Measurements from ENCODE around the gene GLIPR1L2. TPM values are rescaled to one million over a fixed set of nuclear protein-coding genes. Genes with fewer than 3 reads are reported as not detected.
A peak's percentile ranks its signal among the peaks of the same experiment; 100 is the strongest.

GLIPR1L2 gene
- total and polyA plus RNA-seq, 2 experiments from 2014 or later, result 0.08 TPM; not detected in 1

DNA sequence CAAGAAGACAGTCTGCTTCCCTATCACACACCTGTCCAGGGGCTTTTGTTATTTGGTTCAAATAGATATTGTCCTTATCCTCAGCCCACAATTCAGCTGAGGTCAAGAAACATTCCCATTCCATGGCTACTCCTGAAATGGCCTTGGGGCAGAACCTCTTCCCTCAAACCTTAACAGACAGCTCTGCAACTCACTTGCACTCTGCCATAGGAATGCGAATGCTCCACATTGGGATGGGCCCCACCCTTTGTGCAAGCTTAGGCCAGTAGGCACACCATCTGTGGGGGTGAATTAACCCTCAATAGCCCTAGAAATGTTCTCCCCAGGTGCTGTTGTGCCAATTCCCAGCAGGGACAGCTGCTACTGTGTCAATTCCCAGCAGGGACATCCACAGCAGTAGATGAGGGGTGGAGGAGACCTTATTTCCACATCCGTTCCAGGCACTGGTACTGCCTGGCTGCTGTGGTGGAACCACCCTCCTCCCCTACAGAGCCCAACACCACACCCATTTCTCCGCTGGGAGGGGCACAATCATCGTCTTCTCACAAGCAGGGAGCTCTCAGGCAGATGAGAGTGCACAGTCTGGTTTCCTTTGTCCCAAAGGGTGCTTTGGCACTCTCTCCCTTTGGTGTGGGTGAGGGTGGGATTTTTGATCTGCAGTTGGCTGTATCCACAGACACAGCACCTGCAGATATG, 47.3 kb downstream of the GLIPR1L2 start:
- Histone ChIP-seq H3K27me3 (ENCODE audit: insufficient read depth) (no peaks in the 10 kb centered on the region), H3K9me2 (ENCODE audit: insufficient read depth) (peaks cover 14% of the 10 kb centered on the region; the same call in 1 of the 2 replicates), H3K27ac (ENCODE audit: low read depth) (no peak overlapping the region), H3K4me3 (no peak overlapping the region), H3K4me2 (no peak overlapping the region), H3K4me1 (ENCODE audit: insufficient read depth) (no peaks in the 10 kb centered on the region), H3K36me3 (ENCODE audit: insufficient read depth) (no peaks in the 10 kb centered on the region; the same call in none of the 2 replicates), H4K20me1 (replicated peaks; ENCODE audit: insufficient read depth) (no peaks in the 10 kb centered on the region), H2AFZ (peak overlapping the region; percentile 10; the same call in 1 of the 2 replicates), H3F3A (replicated peaks; ENCODE audit: low read depth) (no peaks in the 10 kb centered on the region), H3K79me2 (replicated peaks; ENCODE audit: insufficient read depth) (no peaks in the 10 kb centered on the region)
- no peak overlapping the region for H3K4me3 Mint-ChIP-seq
- no peak overlapping the region for H3K27ac Mint-ChIP-seq
- peaks cover 54% of the 10 kb centered on the region for H3K9me3 Mint-ChIP-seq
- TF ChIP-seq CREB1 (CRISPR knock-in tag; IDR thresholded peaks at IDR 0.05; ENCODE audit: low read depth) (no peak), REST (IDR thresholded peaks at IDR 0.05; ENCODE audit: unreplicated experiment) (no peak), ZNF114 (CRISPR knock-in tag; IDR thresholded peaks at IDR 0.05) (no peak)
- peak; percentile 25; the same call in 2 of the 3 replicates for ATAC-seq
- no peak for DNase-seq (ENCODE audit: low spot score)
- peaks cover 32% of the 10 kb centered on the region for H3K36me3 Mint-ChIP-seq (ENCODE audit: low read depth)
- peaks cover 5% of the 10 kb centered on the region for H3K27me3 Mint-ChIP-seq (ENCODE audit: insufficient read depth, low read depth, poor library complexity)
- H3K4me1 Mint-ChIP-seq, result no peaks in the 10 kb centered on the region; the same call in 2 of the 3 replicates

- H3K4me3 ChIP-seq, result no peak overlapping the region
- Mint-ChIP-seq H3K36me3 (ENCODE audit: low read depth) (peaks cover 26% of the 10 kb centered on the region), H3K4me1 (no peaks in the 10 kb centered on the region; the same call in 2 of the 3 replicates), H3K9me3 (peaks cover 51% of the 10 kb centered on the region), H3K27me3 (ENCODE audit: insufficient read depth, low read depth, poor library complexity) (peaks cover 5% of the 10 kb centered on the region), H3K27ac (no peak overlapping the region), H3K4me3 (no peak overlapping the region)
- DNase-seq (ENCODE audit: low spot score) (no peak), ATAC-seq (no peak)
- H3F3A ChIP-seq (replicated peaks; ENCODE audit: low read depth), result no peaks in the 10 kb centered on the region
- H3K4me1 ChIP-seq (ENCODE audit: insufficient read depth), result no peaks in the 10 kb centered on the region
- H3K9me2 ChIP-seq (ENCODE audit: insufficient read depth), result peaks cover 14% of the 10 kb centered on the region; the same call in 1 of the 2 replicates
- no peaks in the 10 kb centered on the region; the same call in none of the 2 replicates for H3K36me3 ChIP-seq (ENCODE audit: insufficient read depth)
- H3K27me3 ChIP-seq (ENCODE audit: insufficient read depth), result no peaks in the 10 kb centered on the region
- H4K20me1 ChIP-seq (replicated peaks; ENCODE audit: insufficient read depth), result no peaks in the 10 kb centered on the region
- no peak overlapping the region for H2AFZ ChIP-seq
- H3K27ac ChIP-seq (ENCODE audit: low read depth), result no peak overlapping the region
- no peak overlapping the region for H3K4me2 ChIP-seq
- H3K79me2 ChIP-seq (replicated peaks; ENCODE audit: insufficient read depth), result no peaks in the 10 kb centered on the region
- TF ChIP-seq, protein P1, sequence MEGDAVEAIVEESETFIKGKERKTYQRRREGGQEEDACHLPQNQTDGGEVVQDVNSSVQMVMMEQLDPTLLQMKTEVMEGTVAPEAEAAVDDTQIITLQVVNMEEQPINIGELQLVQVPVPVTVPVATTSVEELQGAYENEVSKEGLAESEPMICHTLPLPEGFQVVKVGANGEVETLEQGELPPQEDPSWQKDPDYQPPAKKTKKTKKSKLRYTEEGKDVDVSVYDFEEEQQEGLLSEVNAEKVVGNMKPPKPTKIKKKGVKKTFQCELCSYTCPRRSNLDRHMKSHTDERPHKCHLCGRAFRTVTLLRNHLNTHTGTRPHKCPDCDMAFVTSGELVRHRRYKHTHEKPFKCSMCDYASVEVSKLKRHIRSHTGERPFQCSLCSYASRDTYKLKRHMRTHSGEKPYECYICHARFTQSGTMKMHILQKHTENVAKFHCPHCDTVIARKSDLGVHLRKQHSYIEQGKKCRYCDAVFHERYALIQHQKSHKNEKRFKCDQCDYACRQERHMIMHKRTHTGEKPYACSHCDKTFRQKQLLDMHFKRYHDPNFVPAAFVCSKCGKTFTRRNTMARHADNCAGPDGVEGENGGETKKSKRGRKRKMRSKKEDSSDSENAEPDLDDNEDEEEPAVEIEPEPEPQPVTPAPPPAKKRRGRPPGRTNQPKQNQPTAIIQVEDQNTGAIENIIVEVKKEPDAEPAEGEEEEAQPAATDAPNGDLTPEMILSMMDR (conservative IDR thresholded peaks at IDR 0.05; ENCODE audit: low read depth in 2 of 2), result no peak
- TF ChIP-seq, protein P2, sequence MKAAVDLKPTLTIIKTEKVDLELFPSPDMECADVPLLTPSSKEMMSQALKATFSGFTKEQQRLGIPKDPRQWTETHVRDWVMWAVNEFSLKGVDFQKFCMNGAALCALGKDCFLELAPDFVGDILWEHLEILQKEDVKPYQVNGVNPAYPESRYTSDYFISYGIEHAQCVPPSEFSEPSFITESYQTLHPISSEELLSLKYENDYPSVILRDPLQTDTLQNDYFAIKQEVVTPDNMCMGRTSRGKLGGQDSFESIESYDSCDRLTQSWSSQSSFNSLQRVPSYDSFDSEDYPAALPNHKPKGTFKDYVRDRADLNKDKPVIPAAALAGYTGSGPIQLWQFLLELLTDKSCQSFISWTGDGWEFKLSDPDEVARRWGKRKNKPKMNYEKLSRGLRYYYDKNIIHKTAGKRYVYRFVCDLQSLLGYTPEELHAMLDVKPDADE (IDR thresholded peaks at IDR 0.05), result no peak
- TF ChIP-seq JUNB (IDR thresholded peaks at IDR 0.05; ENCODE audit: unreplicated experiment) (no peak), POLR2AphosphoS5 (IDR thresholded peaks at IDR 0.05; ENCODE audit: low read depth) (no peak), NANOG (IDR thresholded peaks at IDR 0.05; ENCODE audit: borderline replicate concordance) (no peak), STAT1 (IDR thresholded peaks at IDR 0.05; ENCODE audit: unreplicated experiment) (no peak)
Measured at GRCh38 chr12:75439048-75439447, 48.2 kb downstream of the GLIPR1L2 start.

All from GM23338 (cell line).